GM23338 (cell line): ENCODE results near the gene EDNRB. TPM values are rescaled to one million over a fixed set of nuclear protein-coding genes. Genes with fewer than 3 reads are reported as not detected.

Experiments used
- ATAC-seq: fragments of 200-7000 bp; cut with Tn5 transposase; 3 replicates; pipeline ENCODE4 v1.9.1; 2020
- DNase-seq: peaks from one replicate; pipeline ENCODE4 v3.0.0-alpha.2; 2015; ENCODE audit warnings: low spot score
- H2AFZ ChIP-seq: fragments of 200-600 bp; sonication (generic); 2 replicates; pipeline ENCODE4 v1.8.0; 2016; ENCODE audit warnings: antibody characterized with exemption, mild to moderate bottlenecking, moderate library complexity
- H3F3A ChIP-seq: fragments of 200-600 bp; sonication (generic); replicated peaks from 2 replicates; pipeline ENCODE4 v1.8.0; 2017; ENCODE audit warnings: antibody characterized with exemption, mixed run types, low read depth
- H3K27ac ChIP-seq: fragments of 200-600 bp; sonication (generic); 2 replicates; pipeline ENCODE4 v1.6.1; 2016; ENCODE audit warnings: low read depth
- H3K27me3 ChIP-seq: fragments of 200-600 bp; sonication (generic); 2 replicates; pipeline ENCODE4 v1.8.0; 2016; ENCODE audit warnings: mild to moderate bottlenecking, mixed run types, moderate library complexity; ENCODE audit not compliant: insufficient read depth
- H3K36me3 ChIP-seq: fragments of 200-600 bp; sonication (generic); 2 replicates; pipeline ENCODE4 v1.8.0; 2016; ENCODE audit warnings: mild to moderate bottlenecking; ENCODE audit not compliant: insufficient read depth
- H3K4me1 ChIP-seq: fragments of 200-600 bp; sonication (generic); 2 replicates; pipeline ENCODE4 v1.8.0; 2016; ENCODE audit warnings: mild to moderate bottlenecking, moderate library complexity; ENCODE audit not compliant: insufficient read depth
- H3K4me2 ChIP-seq: fragments of 200-600 bp; sonication (generic); 2 replicates; pipeline ENCODE4 v1.7.1; 2017; ENCODE audit warnings: mixed run types
- H3K4me3 ChIP-seq: fragments of 200-600 bp; sonication (generic); 2 replicates; pipeline ENCODE4 v1.6.1; 2016; ENCODE audit warnings: mixed run types
- H3K79me2 ChIP-seq: fragments of 200-600 bp; sonication (generic); replicated peaks from 2 replicates; pipeline ENCODE4 v1.8.0; 2017; ENCODE audit warnings: mild to moderate bottlenecking; ENCODE audit not compliant: insufficient read depth
- H3K9me2 ChIP-seq: fragments of 200-600 bp; sonication (generic); 2 replicates; pipeline ENCODE4 v1.8.0; 2017; ENCODE audit not compliant: insufficient read depth
- H4K20me1 ChIP-seq: fragments of 200-600 bp; sonication (generic); replicated peaks from 2 replicates; pipeline ENCODE4 v1.8.0; 2017; ENCODE audit warnings: mild to moderate bottlenecking; ENCODE audit not compliant: insufficient read depth
- H3K27ac Mint-ChIP-seq: 2 replicates; pipeline ENCODE4 v1.8.0; 2020; ENCODE audit warnings: inconsistent platforms, mild to moderate bottlenecking, moderate library complexity, mixed read lengths
- H3K27me3 Mint-ChIP-seq: 3 replicates; pipeline ENCODE4 v1.8.0; 2022; ENCODE audit warnings: low read depth, mild to moderate bottlenecking, moderate library complexity, mixed read lengths, inconsistent platforms; ENCODE audit not compliant: insufficient read depth, poor library complexity
- H3K36me3 Mint-ChIP-seq: 3 replicates; pipeline ENCODE4 v1.8.0; 2021; ENCODE audit warnings: low read depth, mild to moderate bottlenecking, inconsistent platforms, moderate library complexity, mixed read lengths
- H3K4me1 Mint-ChIP-seq: 3 replicates; pipeline ENCODE4 v1.8.0; 2020; ENCODE audit warnings: mild to moderate bottlenecking, inconsistent platforms, mixed read lengths
- H3K4me3 Mint-ChIP-seq: 3 replicates; pipeline ENCODE4 v1.8.0; 2021; ENCODE audit warnings: moderate library complexity, mild to moderate bottlenecking, inconsistent platforms, mixed read lengths
- H3K9me3 Mint-ChIP-seq: 3 replicates; pipeline ENCODE4 v1.8.0; 2020; ENCODE audit warnings: moderate library complexity, mild to moderate bottlenecking, inconsistent platforms, mixed read lengths
- CREB1 ChIP-seq: fragments of 250-450 bp; sonication (Bioruptor Pico); IDR thresholded peaks from 2 replicates; pipeline ENCODE4 v1.5.0; 2020; ENCODE audit warnings: low read depth, mild to moderate bottlenecking, moderate library complexity
- CTCF ChIP-seq, 2 experiments: fragments of 200-600 bp in 1 of 2; sonication (generic) in 1 of 2; conservative IDR thresholded peaks; 2 replicates each; pipeline versions ENCODE4 v1.5.1 to v1.6.1; 2016 to 2017; ENCODE audit warnings: antibody characterized with exemption in 2 of 2, low read depth in 2 of 2, mild to moderate bottlenecking in 2 of 2, moderate library complexity in 1 of 2
- ETS1 ChIP-seq: IDR thresholded peaks from 2 replicates; pipeline ENCODE4 v1.6.1; 2016; ENCODE audit warnings: antibody characterized with exemption
- EZH2 ChIP-seq: fragments of 200-600 bp; sonication (generic); IDR thresholded peaks from one replicate; pipeline ENCODE4 v1.8.0; 2017; ENCODE audit warnings: antibody characterized with exemption, mild to moderate bottlenecking, low read depth; ENCODE audit not compliant: unreplicated experiment
- EZH2phosphoT487 ChIP-seq: fragments of 200-600 bp; sonication (generic); IDR thresholded peaks from one replicate; pipeline ENCODE4 v1.8.1; 2018; ENCODE audit warnings: antibody characterized with exemption; ENCODE audit not compliant: unreplicated experiment
- JUNB ChIP-seq: IDR thresholded peaks from one replicate; pipeline ENCODE4 v1.6.1; 2016; ENCODE audit warnings: antibody characterized with exemption; ENCODE audit not compliant: unreplicated experiment
- NANOG ChIP-seq: IDR thresholded peaks from 2 replicates; pipeline ENCODE4 v1.6.1; 2016; ENCODE audit warnings: antibody characterized with exemption, borderline replicate concordance
- POLR2AphosphoS5 ChIP-seq: IDR thresholded peaks from 2 replicates; pipeline ENCODE4 v1.6.1; 2016; ENCODE audit warnings: antibody characterized with exemption, low read depth
- REST ChIP-seq: IDR thresholded peaks from one replicate; pipeline ENCODE4 v1.6.1; 2018; ENCODE audit warnings: antibody characterized with exemption; ENCODE audit not compliant: unreplicated experiment
- STAT1 ChIP-seq: IDR thresholded peaks from one replicate; pipeline ENCODE4 v1.6.1; 2016; ENCODE audit warnings: antibody characterized with exemption; ENCODE audit not compliant: unreplicated experiment
- ZNF114 ChIP-seq: fragments of 250-450 bp; sonication (Bioruptor Pico); IDR thresholded peaks from 2 replicates; pipeline ENCODE4 v1.5.0; 2020; ENCODE audit warnings: mild to moderate bottlenecking, moderate library complexity
- ZNF331 ChIP-seq: fragments of 250-450 bp; sonication (Bioruptor Pico); IDR thresholded peaks from 2 replicates; pipeline ENCODE4 v1.5.0; 2020; ENCODE audit warnings: low read depth, mild to moderate bottlenecking, moderate library complexity
- ZNF462 ChIP-seq: fragments of 250-450 bp; sonication (Bioruptor Pico); IDR thresholded peaks from 2 replicates; pipeline ENCODE4 v1.5.0; 2020; ENCODE audit warnings: mild to moderate bottlenecking, moderate library complexity
- polyA plus RNA-seq: library from polyadenylated mRNA; unstranded; fragments of >200 nt; fragmentation: Nextera tagmentation; extraction: Ambion mirVana; gene quantifications from 2 replicates; pipeline ENCODE4 v1.2.1, GENCODE V29; 2016
- total RNA-seq: library from RNA; depleted of rRNA; stranded (reverse); fragments of >200 nt; shearing (Covaris generic); gene quantifications from 2 replicates; pipeline ENCODE4 v1.2.3, GENCODE V29; 2014

EDNRB gene
- total and polyA plus RNA-seq, 2 experiments from 2014 or later = 27.9 to 28.9 TPM

- Histone ChIP-seq H3K4me1 (0 out of 2 replicates have a peak, but pooled peaks cover under 1% of the 10 kb centered on the region), H3K4me2 (no peak overlapping the region), H3K27me3 (no peaks in the 10 kb centered on the region), H4K20me1 (no peaks in the 10 kb centered on the region), H3K27ac (no peak overlapping the region), H2AFZ (peak overlapping the region; percentile 10; the same call in 1 of the 2 replicates), H3K36me3 (no peaks in the 10 kb centered on the region; the same call in 1 of the 2 replicates), H3K9me2 (peaks cover 20% of the 10 kb centered on the region; the same call in 1 of the 2 replicates), H3K4me3 (no peak overlapping the region), H3F3A (no peaks in the 10 kb centered on the region), H3K79me2 (no peaks in the 10 kb centered on the region)
- ATAC-seq (no peak), DNase-seq (no peak)
- H3K27me3 Mint-ChIP-seq = no peaks in the 10 kb centered on the region
- peaks cover 9% of the 10 kb centered on the region for H3K9me3 Mint-ChIP-seq
- peak overlapping the region; percentile 27; the same call in 1 of the 2 replicates for H3K27ac Mint-ChIP-seq
- no peak for TF ChIP-seq REST
- no peak for TF ChIP-seq ZNF114 (CRISPR knock-in tag)
- TF ChIP-seq CREB1 (CRISPR knock-in tag) = no peak
- no peak for TF ChIP-seq EZH2
- no peak for TF ChIP-seq JUNB
- no peak for TF ChIP-seq ZNF462 (CRISPR knock-in tag)
- TF ChIP-seq ZNF331 = no peak
- TF ChIP-seq STAT1 = no peak
- no peak for TF ChIP-seq EZH2phosphoT487
- TF ChIP-seq POLR2AphosphoS5 = no peak
- TF ChIP-seq NANOG = no peak
- no peak for TF ChIP-seq CTCF (conservative IDR thresholded peaks at IDR 0.05; ENCODE audit: low read depth in 2 of 2)
- no peak for TF ChIP-seq ETS1
- no peak overlapping the region for H3K4me3 Mint-ChIP-seq
- peaks cover 13% of the 10 kb centered on the region; the same call in 2 of the 3 replicates for H3K4me1 Mint-ChIP-seq
- peaks cover 19% of the 10 kb centered on the region; the same call in 2 of the 3 replicates for H3K36me3 Mint-ChIP-seq
Observed at GRCh38 chr13:77863144-77863543, 55.5 kb downstream of the EDNRB start.
